AG04449 (cell line): ENCODE measurements around the gene OTOG.

Source experiments
- CTCF ChIA-PET: fragments of 350-600 bp; formaldehyde crosslinking; extraction: SDS; loops from one replicate; lab custom pipeline; 2021; ENCODE audit warnings: antibody characterized with exemption; lab: Yijun Ruan, JAX
- POLR2A ChIA-PET: fragments of 400-600, 350-600 bp; formaldehyde crosslinking; extraction: SDS; loops from one replicate; lab custom pipeline; 2020; ENCODE audit warnings: antibody characterized with exemption, inconsistent platforms; lab: Yijun Ruan, JAX
- DNase-seq: peaks from one replicate; pipeline ENCODE4 v3.0.0-alpha.2; 2010; ENCODE audit warnings: low read depth, low spot score
- H3K4me3 ChIP-seq: 2 replicates; pipeline ENCODE4 v1.5.1; 2011; ENCODE audit warnings: low read depth, mild to moderate bottlenecking, control low read depth, low read length
- CTCF ChIP-seq: IDR thresholded peaks from one replicate; pipeline ENCODE4 v1.5.1; 2011; ENCODE audit warnings: mild to moderate bottlenecking, moderate library complexity, low read length, control low read depth, inconsistent platforms; ENCODE audit not compliant: insufficient read depth; ENCODE audit errors: missing control alignments

Gene OTOG

GRCh38 chr11:17651061-17651460, 104.0 kb downstream of the OTOG start:
- POLR2A ChIA-PET: no interaction called here
- H3K4me3 ChIP-seq: no peak overlapping the region
- DNase-seq: no peak
- TF ChIP-seq CTCF: no peak
- CTCF ChIA-PET: no interaction called here

DNA sequence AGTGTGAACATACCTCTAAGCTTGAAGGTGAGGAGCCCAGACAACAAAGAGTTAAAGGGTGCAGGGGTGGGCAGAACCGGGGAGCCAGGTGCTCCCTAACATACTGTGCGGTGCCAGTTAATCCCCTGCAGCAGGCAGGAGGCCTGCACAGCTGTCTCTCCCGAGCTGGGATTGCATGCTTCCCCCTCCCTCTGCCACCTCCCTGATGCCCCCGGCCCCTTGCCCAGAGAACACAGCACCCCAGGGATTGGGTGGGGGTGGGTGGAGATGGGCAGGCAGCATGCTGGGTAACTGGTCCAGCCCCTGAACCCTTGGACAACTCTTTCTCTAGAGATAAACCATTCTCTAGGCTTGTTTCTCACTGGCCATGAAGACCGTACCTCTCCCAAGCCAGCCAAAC, 104.6 kb downstream of the OTOG start:
- TF ChIP-seq CTCF: no peak
- ChIA-PET POLR2A (no interaction called here), CTCF (no interaction called here)
- no peak overlapping the region for H3K4me3 ChIP-seq
- DNase-seq: no peak

GRCh38 chr11:17652556-17652955, 105.5 kb downstream of the OTOG start:
- ChIA-PET POLR2A (no interaction called here), CTCF (no interaction called here)
- DNase-seq: no peak
- H3K4me3 ChIP-seq: no peak overlapping the region
- no peak for TF ChIP-seq CTCF

GRCh38 chr11:17653611-17654010, 106.6 kb downstream of the OTOG start:
- POLR2A ChIA-PET: interaction anchor here (0.5 kb wide), 1 partner anchor 824 kb away, joined by 3 read pairs; no protein-coding TSS in a partner anchor
- CTCF ChIA-PET: no interaction called here
- DNase-seq: no peak
- no peak for TF ChIP-seq CTCF
- no peak overlapping the region for H3K4me3 ChIP-seq

- no peak for DNase-seq
- POLR2A ChIA-PET: no interaction called here
- CTCF ChIA-PET: no interaction called here
- H3K4me3 ChIP-seq: no peak overlapping the region
- TF ChIP-seq CTCF: no peak
These were observed 108.6 kb downstream of the OTOG start for GRCh38 chr11:17655682-17656081.

DNA sequence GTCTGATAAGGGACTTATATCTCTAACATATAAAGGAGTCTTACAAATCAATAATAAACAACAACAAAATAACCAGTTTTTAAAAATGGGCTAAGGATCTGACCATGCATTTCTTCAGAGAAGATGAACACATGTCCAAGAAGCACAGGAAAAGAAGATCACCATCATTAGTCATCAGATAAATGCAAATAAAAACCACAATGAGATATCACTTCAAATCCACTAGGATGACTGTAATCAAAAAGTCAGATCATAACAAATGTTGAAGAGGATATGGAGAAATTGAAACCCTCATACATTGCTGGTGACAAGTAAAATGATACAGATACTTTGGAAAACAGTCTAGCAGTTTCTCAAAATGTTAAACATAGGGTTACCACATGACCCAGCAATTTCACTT, 111.2 kb downstream of the OTOG start:
- TF ChIP-seq CTCF: no peak
- no peak for DNase-seq
- ChIA-PET POLR2A (no interaction called here), CTCF (no interaction called here)
- H3K4me3 ChIP-seq: no peak overlapping the region

- H3K4me3 ChIP-seq: no peak overlapping the region
- DNase-seq: no peak
- TF ChIP-seq CTCF: no peak
- POLR2A ChIA-PET: no interaction called here
- CTCF ChIA-PET: no interaction called here
These were observed 121.1 kb downstream of the OTOG start for GRCh38 chr11:17668166-17668565.
